ENCODE data around the gene FSD2. TPM values are rescaled to one million over a fixed set of nuclear protein-coding genes. Genes with fewer than 3 reads are reported as not detected.

FSD2 gene
- total RNA-seq, 1 donor from 2014 or later: not detected

DNA sequence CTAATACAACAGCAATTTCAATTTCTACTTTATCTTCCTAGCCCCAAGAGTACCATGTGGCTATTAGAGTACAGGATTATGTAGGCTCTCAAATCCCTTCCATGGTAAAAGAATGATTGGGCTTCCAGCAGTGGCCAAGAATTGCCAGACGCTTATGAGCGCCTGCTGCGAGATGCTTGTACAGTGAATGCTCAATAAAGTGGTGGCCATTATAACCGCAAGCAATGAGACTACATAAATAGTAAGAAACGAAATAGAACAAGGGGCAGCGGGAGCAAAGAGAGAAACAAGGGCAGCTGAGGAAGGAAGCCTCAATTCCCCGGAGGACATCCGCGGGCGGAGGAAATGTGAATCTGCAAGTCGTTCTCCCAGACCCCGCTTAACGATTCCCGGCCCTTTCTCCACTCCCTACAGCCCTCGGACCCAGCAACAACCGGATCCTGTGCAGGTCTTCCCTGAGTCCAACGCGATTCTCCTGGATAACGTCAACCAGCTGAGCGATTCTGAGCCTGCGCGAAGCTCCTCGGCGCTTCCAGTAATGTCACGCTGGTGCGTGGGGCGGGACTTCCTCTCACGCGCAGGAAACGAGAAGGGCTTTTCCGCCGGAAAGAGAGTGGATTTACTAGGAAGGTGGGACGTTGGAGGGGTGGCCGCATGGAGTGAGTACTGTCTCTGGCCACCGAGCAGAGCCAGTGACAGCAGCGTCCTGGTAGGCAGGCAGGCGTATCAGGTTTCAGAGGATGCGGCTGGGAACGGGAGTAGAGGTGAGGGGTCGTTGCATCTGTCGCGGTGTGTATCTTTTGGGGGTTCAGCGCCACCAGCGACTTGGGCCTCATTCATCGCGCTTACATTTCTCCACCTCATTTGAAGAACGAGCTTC is 55.7 kb downstream of the FSD2 start:
- Mint-ChIP-seq H3K36me3 (ENCODE audit: unreplicated experiment) (peaks cover 17% of the 10 kb centered on the region), H3K27ac (ENCODE audit: unreplicated experiment) (peak overlapping the region; percentile 98), H3K9me3 (ENCODE audit: unreplicated experiment) (no peaks in the 10 kb centered on the region), H3K4me1 (ENCODE audit: unreplicated experiment) (peaks cover 31% of the 10 kb centered on the region), H3K4me3 (ENCODE audit: unreplicated experiment) (peak overlapping the region; percentile 100), H3K27me3 (ENCODE audit: unreplicated experiment) (no peaks in the 10 kb centered on the region)
- TF ChIP-seq, protein P1, sequence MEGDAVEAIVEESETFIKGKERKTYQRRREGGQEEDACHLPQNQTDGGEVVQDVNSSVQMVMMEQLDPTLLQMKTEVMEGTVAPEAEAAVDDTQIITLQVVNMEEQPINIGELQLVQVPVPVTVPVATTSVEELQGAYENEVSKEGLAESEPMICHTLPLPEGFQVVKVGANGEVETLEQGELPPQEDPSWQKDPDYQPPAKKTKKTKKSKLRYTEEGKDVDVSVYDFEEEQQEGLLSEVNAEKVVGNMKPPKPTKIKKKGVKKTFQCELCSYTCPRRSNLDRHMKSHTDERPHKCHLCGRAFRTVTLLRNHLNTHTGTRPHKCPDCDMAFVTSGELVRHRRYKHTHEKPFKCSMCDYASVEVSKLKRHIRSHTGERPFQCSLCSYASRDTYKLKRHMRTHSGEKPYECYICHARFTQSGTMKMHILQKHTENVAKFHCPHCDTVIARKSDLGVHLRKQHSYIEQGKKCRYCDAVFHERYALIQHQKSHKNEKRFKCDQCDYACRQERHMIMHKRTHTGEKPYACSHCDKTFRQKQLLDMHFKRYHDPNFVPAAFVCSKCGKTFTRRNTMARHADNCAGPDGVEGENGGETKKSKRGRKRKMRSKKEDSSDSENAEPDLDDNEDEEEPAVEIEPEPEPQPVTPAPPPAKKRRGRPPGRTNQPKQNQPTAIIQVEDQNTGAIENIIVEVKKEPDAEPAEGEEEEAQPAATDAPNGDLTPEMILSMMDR (IDR thresholded peaks at IDR 0.05): no peak
- DNase-seq (ENCODE audit: extremely low spot score, unreplicated experiment): peak; percentile 94

DNA sequence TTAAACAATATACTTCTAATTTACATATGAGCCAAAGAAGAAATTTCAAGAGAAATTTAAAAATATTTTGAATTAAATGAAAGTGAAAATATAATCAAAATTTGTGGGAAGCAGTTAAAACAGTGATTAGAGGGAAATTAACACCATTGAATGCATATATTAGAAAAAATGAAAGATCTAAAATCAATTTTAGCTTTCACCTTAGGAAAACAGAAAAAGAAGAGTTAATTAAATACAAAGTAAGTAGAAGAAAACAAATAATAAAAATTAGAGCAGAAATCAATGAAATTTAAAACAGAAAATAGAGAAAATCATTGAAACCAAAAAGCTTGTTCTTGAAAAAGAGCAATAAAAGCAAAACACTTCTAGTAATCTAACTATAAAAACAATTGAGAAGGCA is 57.6 kb downstream of the FSD2 start:
- Mint-ChIP-seq H3K4me1 (ENCODE audit: unreplicated experiment) (peaks cover 31% of the 10 kb centered on the region), H3K36me3 (ENCODE audit: unreplicated experiment) (peaks cover 5% of the 10 kb centered on the region), H3K27me3 (ENCODE audit: unreplicated experiment) (no peaks in the 10 kb centered on the region), H3K9me3 (ENCODE audit: unreplicated experiment) (no peaks in the 10 kb centered on the region), H3K4me3 (ENCODE audit: unreplicated experiment) (no peak overlapping the region), H3K27ac (ENCODE audit: unreplicated experiment) (no peak overlapping the region)
- TF ChIP-seq, protein P1 (IDR thresholded peaks at IDR 0.05): no peak
- DNase-seq (ENCODE audit: extremely low spot score, unreplicated experiment): no peak

DNA sequence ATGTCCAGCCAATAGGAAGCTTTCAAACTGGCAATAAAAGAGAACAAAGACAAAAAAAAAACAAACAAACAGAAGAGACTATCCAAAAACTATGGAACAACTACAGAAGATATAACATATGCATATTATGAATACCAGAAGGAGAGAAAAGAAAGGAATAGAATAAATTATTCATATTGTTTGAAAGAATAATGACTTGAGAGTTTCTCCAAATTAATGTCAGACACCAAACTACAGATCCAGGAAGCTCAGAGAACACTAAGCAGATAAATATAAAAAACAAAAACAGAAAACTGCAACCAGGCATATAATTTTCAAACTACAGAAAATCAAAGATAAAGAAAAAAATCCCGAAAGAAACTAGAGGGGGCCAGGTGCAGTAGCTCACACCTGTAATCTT is 62.1 kb downstream of the FSD2 start:
- Mint-ChIP-seq H3K27ac (ENCODE audit: unreplicated experiment) (no peak overlapping the region), H3K4me1 (ENCODE audit: unreplicated experiment) (peaks cover 8% of the 10 kb centered on the region), H3K27me3 (ENCODE audit: unreplicated experiment) (no peaks in the 10 kb centered on the region), H3K9me3 (ENCODE audit: unreplicated experiment) (no peaks in the 10 kb centered on the region), H3K4me3 (ENCODE audit: unreplicated experiment) (no peak overlapping the region), H3K36me3 (ENCODE audit: unreplicated experiment) (no peaks in the 10 kb centered on the region)
- no peak for DNase-seq (ENCODE audit: extremely low spot score, unreplicated experiment)
- TF ChIP-seq, protein P1 (IDR thresholded peaks at IDR 0.05): no peak

DNA sequence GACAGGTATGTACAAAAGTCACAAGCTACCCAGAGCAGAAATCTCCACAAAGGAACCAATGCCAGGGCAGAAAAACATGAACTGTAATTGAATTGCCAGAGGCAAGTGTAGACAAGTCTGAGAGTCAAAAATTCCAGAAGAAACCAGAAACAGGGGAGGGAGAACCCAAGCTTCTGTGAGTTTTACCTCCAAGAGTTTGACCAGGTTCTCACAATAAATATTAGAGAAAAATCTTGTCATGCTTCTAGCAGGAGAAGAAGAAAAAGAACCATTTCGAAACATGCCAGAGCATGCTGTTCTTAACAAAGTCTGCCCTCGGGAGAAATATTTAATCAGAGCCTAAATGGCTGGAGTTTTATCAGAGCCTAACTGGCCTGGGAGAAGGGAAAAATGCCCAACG is 63.7 kb downstream of the FSD2 start:
- Mint-ChIP-seq H3K4me3 (ENCODE audit: unreplicated experiment) (no peak overlapping the region), H3K27ac (ENCODE audit: unreplicated experiment) (no peak overlapping the region), H3K4me1 (ENCODE audit: unreplicated experiment) (peaks cover 6% of the 10 kb centered on the region), H3K27me3 (ENCODE audit: unreplicated experiment) (no peaks in the 10 kb centered on the region), H3K9me3 (ENCODE audit: unreplicated experiment) (no peaks in the 10 kb centered on the region), H3K36me3 (ENCODE audit: unreplicated experiment) (no peaks in the 10 kb centered on the region)
- TF ChIP-seq, protein P1 (IDR thresholded peaks at IDR 0.05): no peak
- no peak for DNase-seq (ENCODE audit: extremely low spot score, unreplicated experiment)

DNA sequence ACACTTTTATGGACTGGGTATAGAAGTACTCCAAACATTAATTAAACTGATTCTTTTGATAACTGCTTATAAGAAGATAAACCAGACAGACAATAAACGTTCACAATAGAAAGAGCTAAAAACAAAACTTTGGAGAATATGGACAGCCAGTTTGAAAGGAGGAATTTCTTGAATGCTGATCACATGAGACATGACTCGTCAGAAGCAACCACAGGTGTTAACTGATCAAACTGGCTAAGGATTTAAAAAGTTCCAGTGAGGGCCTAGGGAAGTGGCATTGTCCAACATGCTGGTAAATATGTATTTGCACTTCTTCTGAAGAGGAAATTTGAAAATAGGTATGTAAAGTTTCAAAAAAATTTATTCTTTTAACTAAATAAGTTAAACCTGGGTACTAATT is 66.8 kb downstream of the FSD2 start:
- no peak overlapping the region for H3K4me3 Mint-ChIP-seq (ENCODE audit: unreplicated experiment)
- no peaks in the 10 kb centered on the region for H3K27me3 Mint-ChIP-seq (ENCODE audit: unreplicated experiment)
- H3K9me3 Mint-ChIP-seq (ENCODE audit: unreplicated experiment): no peaks in the 10 kb centered on the region
- H3K36me3 Mint-ChIP-seq (ENCODE audit: unreplicated experiment): no peaks in the 10 kb centered on the region
- H3K27ac Mint-ChIP-seq (ENCODE audit: unreplicated experiment): no peak overlapping the region
- H3K4me1 Mint-ChIP-seq (ENCODE audit: unreplicated experiment): peaks cover 6% of the 10 kb centered on the region
- DNase-seq (ENCODE audit: extremely low spot score, unreplicated experiment): no peak
- TF ChIP-seq, protein P1 (IDR thresholded peaks at IDR 0.05): no peak

Data from osteocyte (in vitro differentiated cells).